A549 (cell line): ENCODE data around the gene HSFX2. TPM values are rescaled to one million over a fixed set of nuclear protein-coding genes. Genes with fewer than 3 reads are reported as not detected.
"Not testable (repeated sequence)": the region's sequence is repeated elsewhere in the genome, so short reads cannot be mapped to it uniquely, and the experiment has no call there.

Source experiments
- ATAC-seq, 2 experiments: fragments of 200-7000 bp in 1 of 2; fragments of >200 bp in 1 of 2; cut with Nextera tagmentation in 1 of 2; cut with Tn5 transposase in 1 of 2; 3 replicates each; pipeline versions ENCODE4 v1.8.0 to v1.9.1; 2018 to 2020; ENCODE audit warnings: mild to moderate bottlenecking in 1 of 2, moderate library complexity in 1 of 2
- CTCF ChIA-PET: fragments of 300-600 bp; sonication (Branson Sonifier 250); formaldehyde crosslinking; extraction: SDS; loops from one replicate; lab custom pipeline; 2021; ENCODE audit warnings: antibody characterized with exemption, inconsistent platforms; lab: Yijun Ruan, JAX
- POLR2A ChIA-PET: fragments of 350-600 bp; formaldehyde crosslinking; extraction: SDS; loops from one replicate; lab custom pipeline; 2021; ENCODE audit warnings: antibody characterized with exemption, inconsistent platforms; lab: Yijun Ruan, JAX
- DNase-seq, 2 experiments: peaks; one replicate each; pipeline versions ENCODE4 v3.0.0 to v3.0.0-alpha.2; 2011 to 2016; ENCODE audit warnings: low read depth in 1 of 2, low spot score in 1 of 2
- FAIRE-seq: peaks from 2 replicates; lab custom pipeline; 2011; peaks lifted over from hg19 to GRCh38; lab: Jason Lieb, UNC
- H3K27ac ChIP-seq, 2 experiments: fragments of >200 bp; sonication (Bioruptor Twin); formaldehyde crosslinking; 3 replicates each; pipeline ENCODE4 v1.5.1; 2016 to 2017
- H3K4me1 ChIP-seq: fragments of >200 bp; sonication (Bioruptor Twin); formaldehyde crosslinking; 3 replicates; pipeline ENCODE4 v1.6.1; 2016
- H3K4me2 ChIP-seq: fragments of >200 bp; sonication (Bioruptor Twin); formaldehyde crosslinking; 3 replicates; pipeline ENCODE4 v1.6.1; 2016
- H3K4me3 ChIP-seq: fragments of >200 bp; sonication (Bioruptor Twin); formaldehyde crosslinking; 3 replicates; pipeline ENCODE4 v1.5.1; 2016
- H3K9me3 ChIP-seq: fragments of >200 bp; sonication (Bioruptor Twin); formaldehyde crosslinking; 3 replicates; pipeline ENCODE4 v1.6.1; 2016
- RAD21 ChIP-seq, 2 experiments: fragments of >200 bp in 1 of 2; sonication (Bioruptor Twin) in 1 of 2; formaldehyde crosslinking in 1 of 2; IDR thresholded peaks in 1 of 2; conservative IDR thresholded peaks in 1 of 2; 2 replicates in 1 of 2; 3 replicates in 1 of 2; pipeline ENCODE4 v1.6.1; 2012 to 2018; ENCODE audit warnings: inconsistent platforms in 1 of 2
- WGBS: methylation state at CpG from one replicate; pipeline ENCODE4 v1.1.6; 2017; ENCODE audit errors: missing lambda C conversion rate; 5-methylcytosine and 5-hydroxymethylcytosine counted together
- polyA plus RNA-seq, 4 experiments: library from polyadenylated mRNA; depleted of rRNA in 3 of 4; stranded (reverse); fragments of >200 nt; fragmentation: RNase III in 1 of 4; extraction: RNeasy Plus Mini Kit Qiagen cat#74134 plus additional on column Dnase treatment in 1 of 4; gene quantifications; 2 replicates in 3 of 4; 3 replicates in 1 of 4; pipeline ENCODE4 v1.2.3, GENCODE V29; 2011 to 2017

The HSFX2 gene
- polyA plus RNA-seq, 2 of the 4 experiments (the other 2 are of a cell fraction) = 0.10 TPM; not detected in 1

DNA sequence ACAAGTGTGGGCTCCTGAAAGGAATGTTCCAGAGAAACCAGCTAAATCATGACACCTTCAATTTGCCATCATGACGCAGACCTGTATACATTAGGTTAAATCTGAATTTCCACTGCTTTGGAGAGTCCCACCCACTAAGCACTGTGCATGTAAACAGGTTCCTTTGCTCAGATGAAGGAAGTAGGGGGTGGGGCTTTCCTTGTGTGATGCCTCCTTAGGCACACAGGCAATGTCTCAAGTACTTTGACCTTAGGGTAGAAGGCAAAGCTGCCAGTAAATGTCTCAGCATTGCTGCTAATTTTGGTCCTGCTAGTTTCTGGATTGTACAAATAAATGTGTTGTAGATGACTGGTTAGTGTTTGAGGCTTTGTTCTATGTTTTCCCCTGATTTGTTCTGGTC lies 48.2 kb downstream of the HSFX2 start:
- FAIRE-seq, POLR2A ChIA-PET, ATAC-seq: not testable (repeated sequence)

DNA sequence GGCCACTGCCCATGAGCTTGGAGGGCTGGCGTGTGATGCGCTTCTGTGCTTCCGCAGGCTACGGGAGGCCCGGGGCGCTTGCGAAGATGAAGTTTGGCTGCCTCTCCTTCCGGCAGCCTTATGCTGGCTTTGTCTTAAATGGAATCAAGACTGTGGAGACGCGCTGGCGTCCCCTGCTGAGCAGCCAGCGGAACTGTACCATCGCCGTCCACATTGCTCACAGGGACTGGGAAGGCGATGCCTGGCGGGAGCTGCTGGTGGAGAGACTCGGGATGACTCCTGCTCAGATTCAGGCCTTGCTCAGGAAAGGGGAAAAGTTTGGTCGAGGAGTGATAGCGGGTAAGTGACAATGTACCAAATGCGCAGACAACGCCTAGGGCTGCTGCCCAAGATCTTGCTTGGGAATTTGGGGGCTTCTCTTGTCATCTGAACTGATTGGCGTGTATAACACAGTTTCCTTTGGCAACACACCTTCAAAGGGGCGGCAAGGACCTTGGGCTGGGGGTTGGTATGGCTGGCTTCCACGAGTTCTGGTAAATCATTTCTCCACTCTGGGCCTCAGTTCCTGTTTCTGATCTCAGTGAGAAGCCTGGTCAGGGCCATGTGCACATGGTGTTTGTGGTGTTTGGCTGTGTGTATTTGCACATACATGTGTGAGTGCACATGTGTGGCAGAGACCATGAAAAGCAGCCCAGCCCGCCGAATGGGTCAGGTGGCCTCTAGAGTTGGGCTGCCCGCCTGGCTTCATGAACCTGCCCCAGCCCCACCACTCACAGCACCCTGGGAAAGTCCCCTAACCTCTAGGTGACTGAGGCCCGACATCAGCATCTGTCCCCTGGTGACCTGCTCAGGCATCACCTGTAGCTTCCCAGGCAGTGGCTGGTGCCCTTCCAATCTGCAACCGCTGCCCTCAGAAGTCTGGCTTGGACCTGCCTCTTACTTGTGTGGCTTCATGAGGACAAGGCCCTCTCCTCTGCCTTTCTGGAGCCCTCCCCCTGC lies 49.3 kb downstream of the HSFX2 start:
- DNase-seq = peak in 1 of 2 experiments; percentile 60
- H3K4me1 ChIP-seq, H3K9me3 ChIP-seq, H3K4me2 ChIP-seq, H3K27ac ChIP-seq, POLR2A ChIA-PET, H3K4me3 ChIP-seq, FAIRE-seq, CTCF ChIA-PET: not testable (repeated sequence)
- peak in 1 of 2 experiments; percentile 21; a peak in 1 of 5 replicates for TF ChIP-seq RAD21 (conservative IDR thresholded peaks at IDR 0.05 in 1 of 2, IDR thresholded peaks at IDR 0.05 in 1 of 2)
- peak in 1 of 2 experiments; percentile 54; a peak in 3 of 6 replicates for ATAC-seq
- 76% methylated on average over 16 of the region's 29 CpGs for WGBS

More for the DNA sequence above, 48.2 kb downstream of the HSFX2 start:
- whole genome bisulfite sequencing = 100% methylated on average over 1 of the region's 1 CpG
- H3K4me3 ChIP-seq, H3K4me1 ChIP-seq, H3K4me2 ChIP-seq, DNase-seq, H3K27ac ChIP-seq, CTCF ChIA-PET, H3K9me3 ChIP-seq: not testable (repeated sequence)

Other genes starting within 250 kb of the HSFX2 start
- gene IDS, start 90.0 kb downstream of the HSFX2 start, polyA plus RNA-seq (2011; rRNA removed) = 120 and 135 TPM in 2 replicates
- 40.6 to 46.8 TPM (median 44.5 TPM) in 3 replicates for gene IDS, start 90.0 kb downstream of the HSFX2 start, polyA plus RNA-seq (2017; fragmentation: RNase III; extraction: RNeasy Plus Mini Kit Qiagen cat#74134 plus additional on column Dnase treatment)
- gene EOLA1, start 54.3 kb downstream of the HSFX2 start, polyA plus RNA-seq (2011; rRNA removed) = 23.3 and 26.0 TPM in 2 replicates
- 14.5 to 16.9 TPM (median 16.4 TPM) in 3 replicates for gene EOLA1, start 54.3 kb downstream of the HSFX2 start, polyA plus RNA-seq (2017; fragmentation: RNase III; extraction: RNeasy Plus Mini Kit Qiagen cat#74134 plus additional on column Dnase treatment)
- not detected in 2 replicates for gene HSFX3, start 45.4 kb downstream of the HSFX2 start, polyA plus RNA-seq (2011; rRNA removed)
- gene HSFX3, start 45.4 kb downstream of the HSFX2 start, polyA plus RNA-seq (2017; fragmentation: RNase III; extraction: RNeasy Plus Mini Kit Qiagen cat#74134 plus additional on column Dnase treatment) = not detected in 3 replicates
- 0.08 TPM in 1 of 2 replicates, not detected in the other for gene MAGEA9B, start 7.9 kb downstream of the HSFX2 start, polyA plus RNA-seq (2011; rRNA removed)
- not detected in 3 replicates for gene MAGEA9B, start 7.9 kb downstream of the HSFX2 start, polyA plus RNA-seq (2017; fragmentation: RNase III; extraction: RNeasy Plus Mini Kit Qiagen cat#74134 plus additional on column Dnase treatment)
- gene TMEM185A, start 36.5 kb upstream of the HSFX2 start, polyA plus RNA-seq (2011; rRNA removed) = 24.3 and 25.1 TPM in 2 replicates
- 17.6 to 21.5 TPM (median 21.1 TPM) in 3 replicates for gene TMEM185A, start 36.5 kb upstream of the HSFX2 start, polyA plus RNA-seq (2017; fragmentation: RNase III; extraction: RNeasy Plus Mini Kit Qiagen cat#74134 plus additional on column Dnase treatment)
- gene MAGEA11, start 116.7 kb upstream of the HSFX2 start, polyA plus RNA-seq (2011; rRNA removed) = not detected in 2 replicates
- not detected in 3 replicates for gene MAGEA11, start 116.7 kb upstream of the HSFX2 start, polyA plus RNA-seq (2017; fragmentation: RNase III; extraction: RNeasy Plus Mini Kit Qiagen cat#74134 plus additional on column Dnase treatment)
- 0.44 and 0.49 TPM in 2 replicates for gene HSFX1, start 178.8 kb upstream of the HSFX2 start, polyA plus RNA-seq (2011; rRNA removed)
- 0.18 to 0.45 TPM (median 0.26 TPM) in 3 replicates for gene HSFX1, start 178.8 kb upstream of the HSFX2 start, polyA plus RNA-seq (2017; fragmentation: RNase III; extraction: RNeasy Plus Mini Kit Qiagen cat#74134 plus additional on column Dnase treatment)
- not detected in 2 replicates for gene MAGEA9, start 186.6 kb upstream of the HSFX2 start, polyA plus RNA-seq (2011; rRNA removed)
- gene MAGEA9, start 186.6 kb upstream of the HSFX2 start, polyA plus RNA-seq (2017; fragmentation: RNase III; extraction: RNeasy Plus Mini Kit Qiagen cat#74134 plus additional on column Dnase treatment) = not detected in 3 replicates